GM21447 (cell line): ENCODE measurements around the gene FIG4.
"Not testable (repeated sequence)": the region's sequence is repeated elsewhere in the genome, so short reads cannot be mapped to it uniquely, and the experiment has no call there.

ENCODE experiments used
- ATAC-seq: cut with Tn5 transposase; IDR thresholded peaks from one replicate; pipeline ENCODE4 v1.9.1; 2021; ENCODE audit not compliant: unreplicated experiment

The FIG4 gene

DNA sequence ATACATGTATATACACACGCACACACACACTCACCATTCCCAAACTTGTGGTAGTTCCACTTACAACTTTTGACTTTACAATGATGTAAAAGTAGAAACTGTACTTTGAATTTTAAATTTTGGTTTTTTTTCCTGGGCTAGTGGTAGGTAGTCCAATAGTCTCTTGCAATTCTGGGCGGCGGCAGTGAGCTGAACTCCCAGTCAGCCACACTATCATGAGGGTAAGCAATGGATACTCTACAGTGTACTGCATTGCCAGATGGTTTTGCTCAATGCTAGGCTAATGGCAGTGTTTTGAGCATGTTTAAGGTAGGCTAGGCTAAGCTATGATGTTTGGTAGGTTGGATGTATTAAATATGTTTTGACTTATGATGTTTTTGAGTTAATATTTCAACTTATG is 150.8 kb downstream of the FIG4 start:
- ATAC-seq, result no peak

DNA sequence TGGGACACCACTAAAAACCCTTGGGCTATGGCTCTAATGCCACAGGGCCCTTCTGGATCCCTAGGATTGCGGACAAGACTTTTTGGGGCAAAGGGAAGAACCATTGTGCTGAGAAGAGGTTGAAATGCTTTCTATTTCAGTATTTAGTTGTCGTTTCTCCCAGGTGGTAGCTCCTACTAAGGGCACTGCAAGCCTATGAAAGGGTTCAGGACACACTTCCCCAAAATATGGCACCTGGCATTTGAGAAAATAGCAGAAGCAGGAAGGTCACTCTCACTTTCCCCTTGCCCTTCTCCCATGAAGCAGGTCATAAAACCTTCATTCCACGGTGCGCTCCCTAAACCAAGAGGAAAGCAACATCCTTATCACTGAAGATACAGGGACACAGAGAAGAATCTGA is 161.6 kb downstream of the FIG4 start:
- no peak for ATAC-seq

DNA sequence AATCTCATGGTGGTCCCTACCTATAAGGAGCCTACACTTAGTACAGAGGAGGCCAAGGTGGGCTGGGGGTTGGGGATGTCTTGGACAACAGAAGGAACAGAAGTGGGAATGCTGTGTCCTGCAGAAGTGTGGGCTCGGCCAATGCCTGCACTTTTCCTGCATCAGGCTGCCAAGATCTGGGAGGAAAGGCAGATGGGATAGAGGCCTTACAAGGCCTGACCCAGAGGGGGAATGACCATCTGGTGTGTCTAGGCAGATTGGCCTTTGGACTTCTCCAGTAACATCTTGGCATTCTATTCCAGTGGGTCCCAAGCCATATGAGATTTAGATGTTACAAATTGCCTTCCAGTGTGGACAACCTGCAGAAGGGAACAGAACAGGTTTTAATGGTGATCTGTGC is 162.3 kb downstream of the FIG4 start:
- ATAC-seq, result no peak

DNA sequence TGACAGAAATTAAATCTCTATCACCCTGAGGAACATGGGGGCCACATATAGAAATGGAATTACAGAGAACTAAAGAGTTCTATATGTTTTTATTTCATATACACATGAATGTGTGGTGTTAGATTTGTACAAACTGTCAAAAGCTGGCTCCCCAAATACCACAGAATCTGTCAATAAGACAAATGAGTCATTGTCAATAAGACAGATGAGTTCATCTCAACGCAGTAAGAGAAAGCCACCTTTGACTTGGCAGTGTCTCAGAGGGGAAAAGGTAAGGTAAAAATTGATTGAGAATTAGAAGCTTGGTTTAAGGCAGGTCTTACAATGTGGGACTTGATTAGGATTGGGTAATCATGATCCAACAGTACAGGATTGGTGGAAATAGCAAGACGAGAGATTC is 162.9 kb downstream of the FIG4 start:
- ATAC-seq, result no peak

DNA sequence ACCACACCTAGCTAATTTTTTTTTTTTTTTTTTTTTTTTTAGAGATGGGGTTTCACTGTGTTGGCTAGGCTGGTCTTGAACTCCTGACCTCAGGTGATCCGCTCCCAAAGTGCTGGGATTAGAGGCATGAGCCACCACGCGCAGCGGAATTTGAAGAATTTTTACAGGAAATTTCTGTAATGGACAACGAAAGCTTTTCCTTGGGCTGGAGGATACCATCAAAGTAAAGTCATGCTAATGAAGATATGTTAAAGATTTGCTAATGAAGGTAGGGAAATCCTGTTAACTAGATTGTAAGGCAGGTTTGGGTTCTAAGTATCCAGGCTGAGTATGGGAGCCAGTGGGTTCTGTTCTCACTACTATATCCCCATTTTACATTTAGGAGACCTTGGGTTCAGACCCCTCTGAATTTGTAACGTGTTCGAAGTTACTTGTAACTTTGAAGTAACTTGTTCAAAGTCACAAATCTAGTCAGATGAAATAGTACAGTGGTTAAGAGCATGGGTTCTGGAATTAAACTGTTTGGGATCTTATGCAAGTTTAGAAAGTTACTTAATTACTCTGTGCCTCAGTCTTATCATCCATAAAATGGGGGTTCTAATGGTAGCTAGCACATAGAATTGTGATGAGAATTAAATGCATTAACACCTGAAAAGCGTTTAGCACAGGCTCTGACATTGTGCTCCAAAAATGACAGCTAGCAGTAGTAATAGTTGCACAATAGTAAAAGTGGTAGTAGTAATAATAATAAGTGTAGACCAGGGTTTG is 163.6 kb downstream of the FIG4 start:
- no peak for ATAC-seq

DNA sequence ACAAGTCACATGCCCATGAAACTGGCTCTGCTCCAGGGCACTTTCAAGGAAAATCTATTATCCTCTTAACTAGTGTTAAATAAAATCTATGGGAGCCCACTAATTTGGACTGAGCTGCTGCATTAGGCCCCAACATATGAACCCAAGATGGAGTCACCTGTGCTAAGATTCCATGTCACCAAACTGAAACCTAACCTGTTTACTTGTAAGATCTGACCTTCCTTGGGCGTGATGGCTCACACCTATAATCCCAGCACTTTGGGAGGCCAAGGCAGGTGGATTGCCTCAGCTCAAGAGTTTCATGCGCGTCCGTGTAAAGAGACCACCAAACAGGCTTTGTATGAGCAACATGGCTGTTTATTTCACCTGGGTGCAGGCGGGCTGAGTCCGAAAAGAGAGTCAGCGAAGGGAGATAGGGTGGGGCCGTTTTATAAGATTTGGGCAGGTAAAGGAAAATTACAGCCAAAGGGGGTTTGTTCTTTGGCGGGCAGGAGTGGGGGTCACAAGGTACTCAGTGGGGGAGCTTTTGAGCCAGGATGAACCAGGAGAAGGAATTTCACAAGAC is 164.5 kb downstream of the FIG4 start:
- not testable (repeated sequence) for ATAC-seq

DNA sequence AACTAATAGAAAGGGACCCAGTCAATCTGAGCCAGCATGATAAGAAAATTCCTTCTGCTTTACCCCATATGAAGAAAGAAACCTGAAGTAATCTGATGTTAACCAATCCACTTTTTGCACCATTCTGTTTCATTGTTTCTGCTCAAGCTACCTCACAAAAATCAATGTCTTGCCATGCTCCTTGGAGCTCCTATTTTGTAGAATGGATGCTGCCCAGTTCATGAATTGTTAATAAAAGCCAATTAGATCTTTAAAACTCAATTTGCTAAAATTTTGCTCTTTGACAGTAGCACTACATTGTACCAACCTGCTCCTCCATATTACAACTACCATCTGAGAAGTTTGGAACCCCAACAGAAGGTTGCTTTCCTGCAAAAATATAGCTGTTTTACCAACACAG is 170.8 kb downstream of the FIG4 start:
- ATAC-seq, result no peak

DNA sequence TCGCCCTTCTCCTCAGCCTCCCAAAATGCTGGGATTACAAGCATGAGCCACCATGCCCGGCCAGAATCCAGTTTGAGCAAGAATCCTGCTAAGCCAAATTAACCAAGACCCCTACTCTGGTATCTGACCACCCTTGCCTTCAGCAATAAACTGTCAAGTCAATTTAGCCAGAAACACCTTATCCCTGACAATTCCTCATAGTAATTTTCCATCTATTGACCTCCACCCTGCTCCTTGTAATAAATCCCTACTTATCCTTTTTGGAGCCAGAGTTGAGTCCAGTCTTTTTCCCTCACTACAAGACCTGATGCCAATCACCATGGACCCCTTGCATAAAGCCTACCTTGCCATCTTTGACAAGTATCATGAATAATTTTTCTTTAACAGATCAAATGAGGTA is 173.0 kb downstream of the FIG4 start:
- no peak for ATAC-seq

DNA sequence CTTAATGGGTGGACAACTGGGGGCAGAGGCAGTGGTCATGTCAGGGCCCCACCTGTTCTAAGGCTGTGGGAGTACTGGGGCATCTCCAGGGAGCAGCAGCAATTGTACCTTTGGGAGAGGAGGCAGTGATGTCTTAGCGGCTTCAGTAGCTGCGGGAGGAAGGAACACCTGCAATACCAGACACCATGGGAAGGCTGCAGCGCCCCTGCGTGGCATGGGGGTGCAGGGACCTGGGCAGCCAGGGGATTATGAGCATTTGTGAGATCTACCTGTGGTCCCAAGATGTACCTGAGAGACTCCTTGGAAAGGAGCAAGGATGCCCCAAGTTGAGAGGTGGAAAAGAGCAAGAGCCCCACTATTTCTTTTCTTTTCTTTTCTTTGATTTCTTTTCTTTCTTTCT is 174.9 kb downstream of the FIG4 start:
- ATAC-seq, result no peak

DNA sequence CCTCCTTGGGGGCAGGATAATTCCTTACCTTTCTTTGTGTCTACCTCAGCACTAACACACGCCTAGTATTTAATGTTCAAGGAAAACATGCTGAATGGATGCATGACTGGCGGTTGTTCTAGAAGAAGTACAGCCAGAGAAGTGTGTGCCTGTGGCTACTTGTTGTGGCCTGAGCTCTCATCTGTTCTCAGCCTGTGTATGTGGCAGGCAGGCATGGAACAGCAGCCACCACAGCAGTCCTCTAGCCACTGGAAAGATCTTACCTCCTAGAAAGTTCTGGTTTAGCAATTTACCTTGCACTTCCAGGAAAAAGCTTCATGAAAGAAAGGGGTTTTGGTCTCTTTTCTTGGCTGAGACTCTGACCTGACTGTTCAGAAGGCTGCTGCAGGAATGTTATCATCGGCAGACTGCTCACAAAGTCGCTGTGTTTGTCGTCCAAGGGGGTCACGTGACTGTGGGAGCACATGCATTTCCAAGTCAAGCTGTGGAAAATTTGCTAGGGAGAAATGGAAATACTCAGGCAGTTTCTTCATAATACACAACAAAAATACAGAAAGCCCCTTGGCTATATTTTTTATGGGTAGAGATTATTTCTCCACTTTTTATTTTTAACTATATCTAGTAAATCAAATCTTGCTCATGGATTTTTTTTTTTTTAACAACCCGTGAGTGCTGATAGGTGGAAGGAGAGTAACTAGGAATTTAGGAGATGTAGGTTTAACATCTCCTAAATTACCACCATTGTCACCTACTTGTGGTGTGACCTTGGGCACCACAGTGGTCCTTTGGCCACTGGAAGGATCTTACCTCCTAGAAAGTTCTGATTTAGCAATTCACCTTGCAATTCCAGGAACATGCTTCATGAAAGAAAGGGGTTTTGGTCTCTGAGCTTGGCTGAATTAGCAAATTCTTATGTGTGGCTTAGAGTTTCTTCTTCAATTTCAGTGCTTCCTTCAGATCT is 176.2 kb downstream of the FIG4 start:
- ATAC-seq, result no peak

DNA sequence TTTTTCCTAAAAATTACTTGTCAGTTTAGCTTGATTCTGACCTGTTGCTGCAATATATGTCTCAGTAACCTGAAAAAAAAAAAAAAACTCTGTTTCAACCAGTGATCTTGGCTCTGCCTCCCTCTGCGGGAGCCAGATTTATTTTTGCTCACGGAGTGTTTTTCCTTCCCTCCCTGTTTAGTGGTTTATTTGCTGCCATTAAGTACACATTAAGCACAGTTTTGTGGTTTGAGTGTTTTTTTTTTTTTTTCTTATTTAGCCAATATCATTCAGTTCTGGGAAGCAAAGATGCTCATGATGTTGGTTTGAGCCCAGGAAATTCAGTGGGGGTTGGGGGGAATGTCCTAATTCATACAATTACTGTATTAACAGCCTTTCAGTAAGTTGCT is 176.9 kb downstream of the FIG4 start:
- no peak for ATAC-seq

DNA sequence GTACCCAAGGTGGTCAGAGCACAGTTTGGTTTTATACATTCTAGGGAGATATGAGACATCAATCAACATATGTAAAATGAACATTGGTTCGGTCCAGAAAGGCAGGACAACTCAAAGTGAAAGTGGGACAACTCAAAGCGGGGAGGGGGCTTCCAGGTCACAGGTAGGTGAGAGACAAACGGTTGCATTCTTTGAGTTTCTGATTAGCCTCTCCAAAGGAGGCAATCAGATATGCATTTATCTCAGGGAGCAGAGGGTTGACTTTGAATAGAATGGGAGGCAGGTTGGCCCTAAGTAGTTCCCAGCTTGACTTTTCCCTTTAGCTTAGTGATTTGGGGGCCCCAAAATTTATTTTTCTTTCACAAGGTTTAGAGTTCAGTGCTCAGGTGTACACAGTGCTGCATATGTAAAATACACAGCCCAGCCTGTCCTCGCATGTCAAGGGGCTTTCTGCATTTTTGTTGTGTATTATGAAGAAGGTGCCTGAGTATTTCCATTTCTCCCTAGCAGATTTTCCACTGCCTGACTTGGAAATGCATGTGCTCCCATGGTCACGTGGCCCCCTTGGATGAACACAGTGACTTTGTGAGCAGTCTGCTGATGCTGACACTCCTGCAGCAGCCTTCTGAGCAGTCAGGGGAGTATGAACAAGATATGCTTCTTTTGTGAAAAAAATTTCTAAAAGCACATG is 178.4 kb downstream of the FIG4 start:
- ATAC-seq, result not testable (repeated sequence)

DNA sequence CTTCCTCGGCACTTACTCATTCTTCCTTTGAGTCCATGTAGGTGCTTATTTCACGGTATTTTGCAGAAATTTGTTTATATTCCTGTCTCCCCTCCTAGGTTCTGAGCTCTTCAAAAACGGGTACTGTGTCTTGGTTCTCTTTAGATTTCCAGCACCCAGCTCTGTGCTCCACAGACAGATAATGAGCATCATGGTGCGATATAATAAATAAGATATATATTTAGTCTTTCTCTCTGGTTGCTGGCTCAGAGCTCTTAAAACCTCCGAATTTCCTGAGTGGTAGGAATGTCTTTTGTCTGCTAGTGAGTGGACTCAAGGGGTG is 179.0 kb downstream of the FIG4 start:
- no peak for ATAC-seq

DNA sequence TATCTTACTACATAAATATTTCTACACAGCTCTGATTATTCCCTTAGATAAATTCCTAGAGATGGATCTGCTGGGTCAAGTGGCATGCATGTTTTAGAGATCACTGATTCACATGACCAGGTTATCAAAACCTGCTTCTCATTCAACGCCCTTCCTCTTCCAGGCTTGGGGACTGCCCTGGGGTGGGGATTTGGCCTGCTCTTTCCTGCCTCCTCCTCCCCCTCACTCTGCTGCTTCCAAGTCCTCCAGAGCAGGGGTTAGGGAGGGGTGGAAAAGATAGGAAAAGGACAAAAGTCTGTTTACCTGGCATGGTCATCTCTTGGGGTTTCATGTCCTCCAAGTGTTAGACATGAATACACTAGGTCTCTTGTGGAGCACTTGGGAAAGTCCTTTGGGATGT is 181.5 kb downstream of the FIG4 start:
- ATAC-seq, result no peak

DNA sequence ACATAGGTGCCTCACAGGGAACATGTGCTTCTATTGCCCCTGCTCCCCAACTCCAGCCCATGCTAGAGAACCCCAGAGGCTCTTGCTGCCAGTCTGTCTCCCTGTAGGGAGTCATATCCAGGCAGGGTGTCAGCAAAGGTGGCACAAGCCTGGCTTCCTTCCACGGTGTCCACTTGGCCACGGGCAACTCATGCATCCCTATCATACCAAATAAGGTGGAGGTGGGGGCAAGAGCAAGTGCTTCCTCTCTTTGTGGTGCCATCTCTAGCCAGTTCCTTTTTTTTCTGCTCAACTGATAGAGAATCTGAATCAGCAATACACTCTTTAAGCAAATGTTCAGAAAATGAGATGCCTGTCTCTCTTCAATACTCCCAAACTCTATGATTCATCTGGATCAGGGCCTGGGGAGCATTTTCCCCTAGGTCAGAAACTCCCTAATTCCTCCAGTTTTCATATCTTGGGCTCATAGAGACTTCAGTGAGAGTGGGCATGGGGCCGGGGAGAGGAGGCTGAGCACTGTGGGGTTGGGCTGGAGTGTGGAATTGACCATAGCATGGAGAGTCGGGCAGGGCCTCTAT is 182.0 kb downstream of the FIG4 start:
- ATAC-seq, result no peak

DNA sequence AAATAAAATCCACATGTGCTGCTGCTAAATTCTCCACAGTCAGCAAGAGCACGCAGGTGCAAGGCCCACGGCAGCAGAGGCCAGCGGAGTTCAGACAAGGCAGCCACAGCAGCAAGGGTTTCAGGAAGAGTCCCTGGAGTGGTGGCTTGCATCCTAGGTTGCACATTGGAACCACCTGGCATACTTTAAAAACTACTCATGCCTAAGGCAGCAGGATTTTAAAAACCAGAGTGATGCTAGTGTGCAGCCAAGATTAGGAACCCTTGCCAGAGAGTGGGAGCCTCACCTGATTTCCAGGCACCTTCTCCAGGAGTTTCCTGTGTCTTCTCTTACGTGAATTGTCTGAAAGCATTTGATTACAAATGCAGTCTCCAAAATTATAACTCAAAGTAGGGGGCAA is 183.0 kb downstream of the FIG4 start:
- ATAC-seq, result no peak

DNA sequence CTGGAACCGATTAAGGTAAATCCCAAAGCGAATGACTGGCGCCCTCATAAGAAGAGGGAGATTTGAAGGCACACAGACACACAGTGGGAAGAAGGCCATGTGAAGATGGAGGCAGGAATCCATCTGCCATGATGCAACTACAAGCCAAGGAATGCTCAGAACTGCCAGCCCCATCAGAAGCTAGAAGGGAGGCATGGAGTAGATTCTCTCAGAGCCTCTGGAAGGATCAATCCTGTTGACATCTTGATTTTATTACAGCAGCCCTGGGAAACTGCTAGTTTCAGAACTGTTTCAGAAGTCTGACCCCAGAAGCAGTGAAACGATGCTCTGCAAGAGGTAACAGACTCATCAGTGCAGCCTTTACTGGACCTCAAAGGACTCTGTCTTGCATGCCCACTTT is 183.5 kb downstream of the FIG4 start:
- no peak for ATAC-seq
